ENCODE measurements around the gene ZXDC. TPM values are rescaled to one million over a fixed set of nuclear protein-coding genes. Genes with fewer than 3 reads are reported as not detected.

The ZXDC gene
- total RNA-seq, 1 donor from 2014 or later = 26.6 TPM

DNA sequence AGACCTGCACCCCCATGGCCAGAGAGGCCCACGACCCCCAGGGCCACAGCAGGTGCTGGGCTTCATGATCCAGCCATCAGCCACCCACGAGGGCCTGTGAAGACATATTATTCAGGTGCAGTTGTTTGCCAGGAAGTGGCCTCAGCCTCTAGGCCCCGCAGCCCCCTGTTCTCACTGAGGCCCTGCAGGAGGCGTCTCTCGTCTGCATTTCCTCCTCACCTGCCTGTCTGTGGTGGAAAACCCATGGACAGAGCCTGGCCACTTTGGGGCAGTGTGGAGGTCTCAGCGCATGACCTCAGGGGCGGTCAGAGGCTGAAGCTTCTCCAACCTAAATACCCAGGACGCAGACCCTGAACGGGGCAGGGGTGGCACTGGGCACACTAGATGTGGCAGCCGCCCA is 23.2 kb upstream of the ZXDC start:
- H3K27me3 Mint-ChIP-seq (ENCODE audit: low read depth) = peaks cover 2% of the 10 kb centered on the region
- no peaks in the 10 kb centered on the region for H3K9me3 Mint-ChIP-seq (ENCODE audit: low read depth)
- H3K4me3 Mint-ChIP-seq (ENCODE audit: unreplicated experiment) = no peak overlapping the region
- DNase-seq (ENCODE audit: low spot score) = no peak
- TF ChIP-seq, protein P1, sequence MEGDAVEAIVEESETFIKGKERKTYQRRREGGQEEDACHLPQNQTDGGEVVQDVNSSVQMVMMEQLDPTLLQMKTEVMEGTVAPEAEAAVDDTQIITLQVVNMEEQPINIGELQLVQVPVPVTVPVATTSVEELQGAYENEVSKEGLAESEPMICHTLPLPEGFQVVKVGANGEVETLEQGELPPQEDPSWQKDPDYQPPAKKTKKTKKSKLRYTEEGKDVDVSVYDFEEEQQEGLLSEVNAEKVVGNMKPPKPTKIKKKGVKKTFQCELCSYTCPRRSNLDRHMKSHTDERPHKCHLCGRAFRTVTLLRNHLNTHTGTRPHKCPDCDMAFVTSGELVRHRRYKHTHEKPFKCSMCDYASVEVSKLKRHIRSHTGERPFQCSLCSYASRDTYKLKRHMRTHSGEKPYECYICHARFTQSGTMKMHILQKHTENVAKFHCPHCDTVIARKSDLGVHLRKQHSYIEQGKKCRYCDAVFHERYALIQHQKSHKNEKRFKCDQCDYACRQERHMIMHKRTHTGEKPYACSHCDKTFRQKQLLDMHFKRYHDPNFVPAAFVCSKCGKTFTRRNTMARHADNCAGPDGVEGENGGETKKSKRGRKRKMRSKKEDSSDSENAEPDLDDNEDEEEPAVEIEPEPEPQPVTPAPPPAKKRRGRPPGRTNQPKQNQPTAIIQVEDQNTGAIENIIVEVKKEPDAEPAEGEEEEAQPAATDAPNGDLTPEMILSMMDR (IDR thresholded peaks at IDR 0.05) = no peak
- H3K27ac Mint-ChIP-seq (ENCODE audit: unreplicated experiment) = no peak overlapping the region
- no peaks in the 10 kb centered on the region for H3K4me1 Mint-ChIP-seq (ENCODE audit: low read depth)
- H3K36me3 Mint-ChIP-seq (ENCODE audit: low read depth) = no peaks in the 10 kb centered on the region

DNA sequence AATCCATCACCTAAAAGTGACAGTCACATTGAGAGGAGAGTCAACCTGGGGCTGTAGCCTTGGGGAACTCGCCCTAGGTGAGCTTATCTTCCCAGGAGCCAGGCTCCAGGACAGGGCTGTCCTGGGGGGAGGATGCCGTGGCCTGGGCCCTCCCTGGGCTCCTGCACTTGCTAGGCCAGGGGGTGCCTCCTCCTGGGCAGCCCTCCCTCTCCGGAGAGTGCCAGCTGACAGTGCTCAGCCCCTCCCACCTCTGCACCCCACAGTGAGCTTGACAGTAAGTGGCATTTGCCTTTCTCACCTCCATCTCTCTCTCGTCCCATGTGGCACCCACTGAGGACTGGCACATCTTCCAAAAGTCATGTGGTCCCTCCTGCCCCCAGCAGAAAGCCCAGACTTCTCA is 22.8 kb upstream of the ZXDC start:
- Mint-ChIP-seq H3K27ac (ENCODE audit: unreplicated experiment) (no peak overlapping the region), H3K4me3 (ENCODE audit: unreplicated experiment) (no peak overlapping the region), H3K4me1 (ENCODE audit: low read depth) (no peaks in the 10 kb centered on the region), H3K27me3 (ENCODE audit: low read depth) (peaks cover 2% of the 10 kb centered on the region), H3K9me3 (ENCODE audit: low read depth) (no peaks in the 10 kb centered on the region), H3K36me3 (ENCODE audit: low read depth) (no peaks in the 10 kb centered on the region)
- TF ChIP-seq, protein P1 (IDR thresholded peaks at IDR 0.05) = no peak
- no peak for DNase-seq (ENCODE audit: low spot score)

DNA sequence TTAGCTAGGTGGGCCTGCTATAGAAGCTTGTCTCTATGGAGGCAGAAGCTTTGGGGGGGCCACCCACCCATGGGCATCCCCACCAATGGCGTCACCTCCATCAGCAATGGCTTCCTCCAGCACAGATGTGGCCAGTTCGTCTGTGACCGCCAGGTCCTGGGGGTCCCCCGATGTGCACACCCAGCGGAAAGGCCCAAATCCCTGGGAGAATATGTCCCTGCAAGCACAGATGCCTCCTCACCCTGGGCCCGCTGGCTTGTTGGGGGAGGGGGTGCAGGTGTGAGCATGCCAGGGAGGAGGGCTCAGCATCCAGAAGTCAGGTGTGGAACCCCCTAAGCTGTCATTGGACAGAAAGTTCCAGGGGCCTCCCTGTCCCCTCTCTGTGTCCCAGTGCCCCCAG is 22.3 kb upstream of the ZXDC start:
- Mint-ChIP-seq H3K27ac (ENCODE audit: unreplicated experiment) (no peak overlapping the region), H3K36me3 (ENCODE audit: low read depth) (no peaks in the 10 kb centered on the region), H3K4me1 (ENCODE audit: low read depth) (no peaks in the 10 kb centered on the region), H3K27me3 (ENCODE audit: low read depth) (no peaks in the 10 kb centered on the region), H3K9me3 (ENCODE audit: low read depth) (no peaks in the 10 kb centered on the region), H3K4me3 (ENCODE audit: unreplicated experiment) (no peak overlapping the region)
- no peak for DNase-seq (ENCODE audit: low spot score)
- TF ChIP-seq, protein P1 (IDR thresholded peaks at IDR 0.05) = no peak

DNA sequence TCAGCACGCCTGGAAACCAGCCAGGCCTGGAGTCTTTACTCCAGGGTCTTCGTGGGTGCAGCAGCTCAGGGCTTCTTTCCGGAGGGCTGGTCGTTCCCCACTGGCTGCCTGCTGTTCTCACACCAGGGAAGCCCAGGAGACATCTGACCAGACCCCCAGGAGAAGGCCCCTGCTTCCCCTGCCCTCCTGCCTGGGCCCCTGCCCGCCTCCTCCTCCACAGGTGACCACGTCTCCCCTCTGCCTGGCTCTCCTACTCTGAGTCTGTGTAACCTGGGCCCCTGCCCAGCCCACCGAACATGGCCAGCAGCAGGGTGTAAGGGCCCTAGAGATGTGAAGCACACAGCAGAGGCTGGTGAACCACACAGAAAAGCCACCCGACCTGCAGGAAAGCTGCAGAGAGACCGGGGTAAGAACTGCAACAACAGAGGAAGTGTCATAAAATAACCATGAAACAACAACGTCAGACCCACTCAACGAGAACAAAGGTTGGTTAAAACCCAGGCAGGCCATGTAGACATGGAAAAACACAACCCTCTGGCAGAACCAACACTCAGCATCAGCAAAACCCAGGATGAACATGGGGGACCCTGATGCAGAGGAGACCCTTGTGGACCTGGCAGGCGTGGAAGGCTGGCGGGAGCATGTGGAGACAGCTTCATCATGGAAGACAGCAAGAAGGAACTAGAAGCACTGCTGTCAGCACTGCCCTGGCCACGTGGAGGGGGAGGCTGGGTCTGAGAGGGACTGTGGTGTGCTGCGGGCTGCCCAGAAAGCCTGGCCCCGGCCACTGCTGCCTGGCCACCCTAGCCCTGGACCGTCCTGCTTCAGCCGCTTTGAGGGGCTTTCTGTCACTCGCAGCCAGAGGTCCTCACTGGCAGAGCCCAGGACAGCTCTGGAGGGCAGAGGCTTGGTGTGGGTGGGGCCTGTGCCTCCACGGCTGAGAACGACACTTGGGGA is 21.5 kb upstream of the ZXDC start:
- DNase-seq (ENCODE audit: low spot score) = no peak
- Mint-ChIP-seq H3K4me3 (ENCODE audit: unreplicated experiment) (no peak overlapping the region), H3K27me3 (ENCODE audit: low read depth) (no peaks in the 10 kb centered on the region), H3K36me3 (ENCODE audit: low read depth) (no peaks in the 10 kb centered on the region), H3K27ac (ENCODE audit: unreplicated experiment) (no peak overlapping the region), H3K9me3 (ENCODE audit: low read depth) (no peaks in the 10 kb centered on the region), H3K4me1 (ENCODE audit: low read depth) (no peaks in the 10 kb centered on the region)
- TF ChIP-seq, protein P1 (IDR thresholded peaks at IDR 0.05) = no peak

DNA sequence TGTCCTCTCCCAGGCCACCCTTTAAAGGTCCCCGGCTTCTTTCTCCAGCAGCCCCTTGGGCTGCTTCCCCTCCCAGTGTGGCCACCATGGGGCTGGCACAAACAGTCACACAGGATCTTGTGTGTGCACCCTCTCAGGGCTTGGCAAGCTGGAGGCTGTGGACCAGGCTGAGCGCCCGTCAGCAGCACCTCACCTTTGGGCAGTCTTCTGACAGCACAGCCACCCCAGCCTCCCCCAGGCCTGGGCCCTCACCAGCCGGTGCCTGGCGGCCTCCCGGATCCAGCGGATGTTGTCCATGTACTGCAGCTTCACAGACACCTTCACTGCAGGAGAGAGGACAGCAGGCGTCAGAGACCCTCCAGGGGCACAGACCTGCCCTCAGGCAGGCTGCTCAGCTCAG is 20.1 kb upstream of the ZXDC start:
- DNase-seq (ENCODE audit: low spot score) = peak; percentile 84
- peaks cover 3% of the 10 kb centered on the region for H3K27me3 Mint-ChIP-seq (ENCODE audit: low read depth)
- no peak overlapping the region for H3K4me3 Mint-ChIP-seq (ENCODE audit: unreplicated experiment)
- TF ChIP-seq, protein P1 (IDR thresholded peaks at IDR 0.05) = no peak
- H3K27ac Mint-ChIP-seq (ENCODE audit: unreplicated experiment) = no peak overlapping the region
- H3K36me3 Mint-ChIP-seq (ENCODE audit: low read depth) = no peaks in the 10 kb centered on the region
- no peaks in the 10 kb centered on the region for H3K4me1 Mint-ChIP-seq (ENCODE audit: low read depth)
- no peaks in the 10 kb centered on the region for H3K9me3 Mint-ChIP-seq (ENCODE audit: low read depth)

Data from chondrocyte (in vitro differentiated cells).